HEK293T (cell line): Measurements from ENCODE around the gene MRPL11.

ENCODE experiments used
- BHLHE40 ChIP-seq: fragments of 450-650 bp; IDR thresholded peaks from 2 replicates; pipeline ENCODE4 v1.6.1; 2016; ENCODE audit warnings: mild to moderate bottlenecking, moderate library complexity, borderline replicate concordance
- CTBP1 ChIP-seq: fragments of 450-650 bp; IDR thresholded peaks from 2 replicates; pipeline ENCODE4 v1.6.1; 2016; ENCODE audit warnings: borderline replicate concordance
- FOXA1 ChIP-seq: fragments of 450-650 bp; IDR thresholded peaks from 2 replicates; pipeline ENCODE4 v1.6.1; 2016; ENCODE audit warnings: mild to moderate bottlenecking
- FOXK2 ChIP-seq: fragments of 450-650 bp; IDR thresholded peaks from 2 replicates; pipeline ENCODE4 v1.6.1; 2016; ENCODE audit warnings: mild to moderate bottlenecking
- FOXM1 ChIP-seq: fragments of 450-650 bp; IDR thresholded peaks from 2 replicates; pipeline ENCODE4 v1.6.1; 2017; ENCODE audit warnings: mild to moderate bottlenecking, borderline replicate concordance
- SP1 ChIP-seq: fragments of 450-650 bp; IDR thresholded peaks from 2 replicates; pipeline ENCODE4 v1.6.1; 2017
- SUZ12 ChIP-seq: fragments of 450-650 bp; IDR thresholded peaks from 2 replicates; pipeline ENCODE4 v1.6.1; 2016; ENCODE audit warnings: mild to moderate bottlenecking
- TARDBP ChIP-seq: fragments of 450-650 bp; IDR thresholded peaks from 2 replicates; pipeline ENCODE4 v1.6.1; 2016
- ZNF384 ChIP-seq: fragments of 450-650 bp; IDR thresholded peaks from 2 replicates; pipeline ENCODE4 v1.6.1; 2016

DNA sequence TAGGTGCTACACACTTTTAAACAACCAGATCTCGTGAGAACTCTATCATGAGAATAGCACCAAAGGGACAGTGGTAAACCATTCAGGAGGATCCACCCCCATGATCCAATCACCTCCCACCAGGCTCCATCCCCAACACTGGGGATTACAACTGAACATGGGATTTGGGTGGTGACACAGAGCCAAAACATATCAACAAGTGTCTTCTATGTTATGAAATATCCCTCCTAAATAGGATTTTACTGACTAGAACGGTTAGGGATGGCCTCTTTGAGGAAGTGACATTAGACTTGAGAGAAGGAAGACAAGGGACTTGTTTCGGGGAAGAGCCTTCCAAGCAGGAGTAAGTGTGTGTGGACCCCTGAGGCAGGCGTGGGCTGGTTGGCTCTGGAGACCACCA lies 11.9 kb upstream of the MRPL11 start:
- TF ChIP-seq SP1, result no peak
- no peak for TF ChIP-seq SUZ12
- no peak for TF ChIP-seq FOXK2
- no peak for TF ChIP-seq CTBP1
- no peak for TF ChIP-seq FOXM1
- no peak for TF ChIP-seq ZNF384
- TF ChIP-seq FOXA1, result no peak
- no peak for TF ChIP-seq BHLHE40
- TF ChIP-seq TARDBP, result no peak
